ENCODE data around the gene BCAS1.

Gene BCAS1

GRCh38 chr20:54048481-54048880 lies 21.9 kb downstream of the BCAS1 start:
- no peaks in the 10 kb centered on the region for H3K27me3 ChIP-seq (ENCODE audit: insufficient read depth, poor library complexity, severe bottlenecking)
- no peak overlapping the region for H3K27ac ChIP-seq (replicated peaks)
- TF ChIP-seq POLR2AphosphoS5 (IDR thresholded peaks at IDR 0.05; ENCODE audit: low read depth), result no peak
- TF ChIP-seq CTCF (IDR thresholded peaks at IDR 0.05; ENCODE audit: insufficient read depth, low read length), result no peak
- TF ChIP-seq, protein P1, sequence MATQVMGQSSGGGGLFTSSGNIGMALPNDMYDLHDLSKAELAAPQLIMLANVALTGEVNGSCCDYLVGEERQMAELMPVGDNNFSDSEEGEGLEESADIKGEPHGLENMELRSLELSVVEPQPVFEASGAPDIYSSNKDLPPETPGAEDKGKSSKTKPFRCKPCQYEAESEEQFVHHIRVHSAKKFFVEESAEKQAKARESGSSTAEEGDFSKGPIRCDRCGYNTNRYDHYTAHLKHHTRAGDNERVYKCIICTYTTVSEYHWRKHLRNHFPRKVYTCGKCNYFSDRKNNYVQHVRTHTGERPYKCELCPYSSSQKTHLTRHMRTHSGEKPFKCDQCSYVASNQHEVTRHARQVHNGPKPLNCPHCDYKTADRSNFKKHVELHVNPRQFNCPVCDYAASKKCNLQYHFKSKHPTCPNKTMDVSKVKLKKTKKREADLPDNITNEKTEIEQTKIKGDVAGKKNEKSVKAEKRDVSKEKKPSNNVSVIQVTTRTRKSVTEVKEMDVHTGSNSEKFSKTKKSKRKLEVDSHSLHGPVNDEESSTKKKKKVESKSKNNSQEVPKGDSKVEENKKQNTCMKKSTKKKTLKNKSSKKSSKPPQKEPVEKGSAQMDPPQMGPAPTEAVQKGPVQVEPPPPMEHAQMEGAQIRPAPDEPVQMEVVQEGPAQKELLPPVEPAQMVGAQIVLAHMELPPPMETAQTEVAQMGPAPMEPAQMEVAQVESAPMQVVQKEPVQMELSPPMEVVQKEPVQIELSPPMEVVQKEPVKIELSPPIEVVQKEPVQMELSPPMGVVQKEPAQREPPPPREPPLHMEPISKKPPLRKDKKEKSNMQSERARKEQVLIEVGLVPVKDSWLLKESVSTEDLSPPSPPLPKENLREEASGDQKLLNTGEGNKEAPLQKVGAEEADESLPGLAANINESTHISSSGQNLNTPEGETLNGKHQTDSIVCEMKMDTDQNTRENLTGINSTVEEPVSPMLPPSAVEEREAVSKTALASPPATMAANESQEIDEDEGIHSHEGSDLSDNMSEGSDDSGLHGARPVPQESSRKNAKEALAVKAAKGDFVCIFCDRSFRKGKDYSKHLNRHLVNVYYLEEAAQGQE (IDR thresholded peaks at IDR 0.05; ENCODE audit: insufficient replicate concordance, low read depth), result no peak
- TF ChIP-seq SPI1 (IDR thresholded peaks at IDR 0.05; ENCODE audit: borderline replicate concordance, low read depth), result no peak
- TF ChIP-seq GABPA (IDR thresholded peaks at IDR 0.05; ENCODE audit: low read depth), result no peak
- no peak for DNase-seq (ENCODE audit: low read depth in 1 of 2, low spot score in 1 of 2)
- no peak overlapping the region for H3K4me3 ChIP-seq (replicated peaks; ENCODE audit: insufficient read depth, low read length)

DNA sequence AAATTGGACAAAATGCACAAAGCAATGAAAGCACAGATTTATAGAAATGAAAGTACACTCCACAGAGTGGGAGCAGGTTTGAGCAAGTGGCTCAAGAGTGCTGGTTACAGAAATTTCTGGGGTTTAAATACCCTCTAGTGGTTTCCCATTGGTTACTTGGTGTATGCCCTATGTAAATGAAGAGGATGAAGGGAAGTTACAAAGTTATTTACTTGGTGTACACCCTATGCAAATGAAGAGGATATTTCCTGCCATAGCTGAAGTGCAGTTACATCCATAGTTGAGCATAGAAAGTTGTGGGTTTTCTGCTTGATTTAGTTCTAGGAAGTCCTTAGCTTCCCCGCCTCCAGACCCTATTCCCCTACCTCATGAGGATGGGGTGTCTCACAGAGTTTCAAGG lies 22.7 kb downstream of the BCAS1 start:
- no peak overlapping the region for H3K4me3 ChIP-seq (replicated peaks; ENCODE audit: insufficient read depth, low read length)
- TF ChIP-seq SPI1 (IDR thresholded peaks at IDR 0.05; ENCODE audit: borderline replicate concordance, low read depth), result no peak
- TF ChIP-seq GABPA (IDR thresholded peaks at IDR 0.05; ENCODE audit: low read depth), result no peak
- TF ChIP-seq, protein P1 (IDR thresholded peaks at IDR 0.05; ENCODE audit: insufficient replicate concordance, low read depth), result no peak
- no peak for TF ChIP-seq CTCF (IDR thresholded peaks at IDR 0.05; ENCODE audit: insufficient read depth, low read length)
- no peak for TF ChIP-seq POLR2AphosphoS5 (IDR thresholded peaks at IDR 0.05; ENCODE audit: low read depth)
- H3K27ac ChIP-seq (replicated peaks), result no peak overlapping the region
- H3K27me3 ChIP-seq (ENCODE audit: insufficient read depth, poor library complexity, severe bottlenecking), result no peaks in the 10 kb centered on the region
- DNase-seq (ENCODE audit: low read depth in 1 of 2, low spot score in 1 of 2), result no peak

DNA sequence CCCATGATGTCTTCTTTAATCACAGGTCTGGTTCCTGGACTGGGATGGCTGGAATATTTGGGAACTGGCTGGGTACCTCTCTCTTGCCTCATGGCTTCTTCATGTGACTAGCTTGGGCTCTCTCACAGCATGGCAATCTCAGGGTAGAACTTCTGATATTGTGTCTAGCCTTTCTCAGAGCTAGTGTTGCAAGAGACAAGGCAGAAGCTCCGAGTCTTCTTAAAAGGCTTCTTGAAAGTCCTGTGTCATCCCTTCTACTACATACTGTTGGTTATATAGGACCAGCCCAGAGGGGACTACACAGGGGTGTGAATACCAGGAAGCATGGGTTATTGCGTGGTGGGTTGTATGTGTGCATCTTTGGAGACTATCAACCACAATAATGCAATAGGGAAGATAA lies 23.3 kb downstream of the BCAS1 start:
- TF ChIP-seq CTCF (IDR thresholded peaks at IDR 0.05; ENCODE audit: insufficient read depth, low read length) (no peak), POLR2AphosphoS5 (IDR thresholded peaks at IDR 0.05; ENCODE audit: low read depth) (no peak), GABPA (IDR thresholded peaks at IDR 0.05; ENCODE audit: low read depth) (no peak), SPI1 (IDR thresholded peaks at IDR 0.05; ENCODE audit: borderline replicate concordance, low read depth) (no peak)
- TF ChIP-seq, protein P1 (IDR thresholded peaks at IDR 0.05; ENCODE audit: insufficient replicate concordance, low read depth), result no peak
- Histone ChIP-seq H3K27me3 (ENCODE audit: insufficient read depth, poor library complexity, severe bottlenecking) (no peaks in the 10 kb centered on the region), H3K27ac (replicated peaks) (no peak overlapping the region), H3K4me3 (replicated peaks; ENCODE audit: insufficient read depth, low read length) (no peak overlapping the region)
- no peak for DNase-seq (ENCODE audit: low read depth in 1 of 2, low spot score in 1 of 2)
